ENCODE data around the gene ENDOV.

ENDOV gene

GRCh38 chr17:80414803-80415625 lies at the start of gene ENDOV:
ENDOV (plus strand) TSS chr17:80415167; CDS start chr17:80415195, 28 bp downstream.
- in situ Hi-C loops (cut with HindIII; ENCODE audit: low pct_ligation_motif_present, low pct_unique_long_range_greater_than_20kb, low sequenced_read_pairs): no loop called here
- peak; percentile 93 for DNase-seq

DNA sequence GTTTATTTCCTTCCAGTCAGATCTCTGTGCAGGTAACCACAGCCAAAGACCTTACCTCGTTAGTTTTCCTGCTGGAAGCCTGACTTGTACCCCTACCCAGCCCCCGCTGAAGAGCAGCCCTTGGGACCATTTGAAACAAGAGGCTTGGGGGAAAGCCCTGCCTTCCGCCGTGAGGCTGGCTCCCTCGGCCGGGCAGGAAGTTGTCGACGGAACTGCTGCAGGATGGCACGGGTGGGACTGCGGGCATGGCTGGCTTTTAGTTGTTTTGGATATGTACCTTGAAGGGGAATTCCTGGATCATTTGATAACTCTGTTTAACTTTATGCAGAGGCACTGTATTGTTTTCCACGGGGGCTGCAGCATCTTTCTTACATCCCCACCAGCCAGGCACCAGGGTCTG lies 49.0 kb upstream of the ENDOV start:
- DNase-seq: no peak
- in situ Hi-C loops (cut with HindIII; ENCODE audit: low pct_ligation_motif_present, low pct_unique_long_range_greater_than_20kb, low sequenced_read_pairs): no loop called here

DNA sequence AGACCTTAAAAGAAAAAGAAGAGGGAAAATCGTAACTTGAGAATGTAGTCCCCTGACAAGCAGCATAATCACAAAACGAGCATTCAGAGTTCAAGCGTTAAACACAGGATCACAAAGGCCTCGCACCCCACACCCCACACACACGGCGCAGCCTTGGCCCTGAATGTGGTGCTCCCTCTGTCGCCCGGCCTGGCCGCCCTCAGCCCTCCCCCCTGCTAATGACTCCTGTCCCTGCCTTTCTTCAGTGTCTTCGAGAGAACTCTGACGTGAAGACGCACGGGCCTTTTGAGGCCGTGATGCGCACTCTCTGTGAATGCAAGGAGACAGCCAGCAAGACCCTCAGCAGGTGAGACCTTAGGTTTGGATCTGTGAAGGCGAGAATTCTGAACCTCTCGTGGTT lies 47.5 kb upstream of the ENDOV start:
- DNase-seq: no peak
- in situ Hi-C loops (cut with HindIII; ENCODE audit: low pct_ligation_motif_present, low pct_unique_long_range_greater_than_20kb, low sequenced_read_pairs): no loop called here

- in situ Hi-C loops (cut with HindIII; ENCODE audit: low pct_ligation_motif_present, low pct_unique_long_range_greater_than_20kb, low sequenced_read_pairs): no loop called here
- no peak for DNase-seq
Measured at GRCh38 chr17:80371196-80371595, 43.8 kb upstream of the ENDOV start.

DNA sequence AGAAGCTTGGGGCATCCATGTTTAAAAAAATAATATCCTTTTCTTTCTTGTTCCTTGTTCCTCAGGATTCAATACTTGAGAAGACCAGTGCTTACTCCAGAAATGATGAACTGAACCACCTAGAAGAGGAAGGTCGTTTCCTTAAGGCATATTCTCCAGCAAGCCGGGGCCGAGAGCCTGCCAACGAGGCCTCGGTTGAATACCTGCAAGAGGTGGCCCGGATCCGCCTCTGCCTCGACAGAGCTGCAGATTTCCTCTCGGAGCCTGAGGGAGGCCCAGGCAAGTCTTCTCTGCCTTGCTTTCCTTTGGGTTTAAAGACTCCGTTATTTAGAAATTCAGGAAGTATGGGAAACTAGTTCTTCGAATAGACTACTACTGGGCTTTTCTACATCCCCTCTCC lies 42.5 kb upstream of the ENDOV start:
- in situ Hi-C loops (cut with HindIII; ENCODE audit: low pct_ligation_motif_present, low pct_unique_long_range_greater_than_20kb, low sequenced_read_pairs): no loop called here

GRCh38 chr17:80372922-80373570 lies 41.9 kb upstream of the ENDOV start:
- in situ Hi-C loops (cut with HindIII; ENCODE audit: low pct_ligation_motif_present, low pct_unique_long_range_greater_than_20kb, low sequenced_read_pairs): no loop called here
- DNase-seq: no peak

More for the DNA sequence above, 42.5 kb upstream of the ENDOV start:
- no peak for DNase-seq

DNA sequence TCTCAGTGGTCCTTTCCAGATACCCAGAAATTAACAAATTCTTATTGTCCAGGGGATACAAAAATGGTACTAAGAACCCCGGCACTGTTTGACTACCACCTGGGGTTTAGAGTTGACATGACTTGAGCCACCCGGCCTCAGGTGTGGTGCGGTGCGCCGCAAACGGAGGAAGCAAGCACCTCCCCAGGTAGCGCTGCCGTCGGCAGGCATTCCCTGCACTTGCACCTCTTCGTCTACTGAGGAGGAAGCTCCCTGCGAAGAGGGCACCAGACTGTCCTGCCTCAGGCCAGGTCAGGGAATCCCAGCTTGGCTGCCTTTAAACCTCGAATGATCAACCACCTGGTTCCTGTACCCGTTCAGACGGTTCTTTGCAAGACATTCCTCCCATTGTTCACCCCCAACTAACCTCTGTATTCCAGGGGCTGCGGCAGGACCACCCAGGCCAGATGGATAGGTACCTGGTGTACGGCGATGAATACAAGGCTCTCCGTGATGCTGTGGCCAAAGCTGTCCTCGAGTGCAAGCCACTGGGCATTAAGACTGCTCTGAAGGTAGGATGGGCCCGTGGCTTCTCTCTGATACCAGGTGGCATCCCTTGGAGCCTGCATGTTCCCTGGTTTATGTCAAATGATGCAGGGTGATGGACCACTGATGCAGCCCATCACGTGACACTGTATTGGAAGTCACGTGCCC lies 40.8 kb upstream of the ENDOV start:
- in situ Hi-C loops (cut with HindIII; ENCODE audit: low pct_ligation_motif_present, low pct_unique_long_range_greater_than_20kb, low sequenced_read_pairs): no loop called here
- DNase-seq: no peak

DNA sequence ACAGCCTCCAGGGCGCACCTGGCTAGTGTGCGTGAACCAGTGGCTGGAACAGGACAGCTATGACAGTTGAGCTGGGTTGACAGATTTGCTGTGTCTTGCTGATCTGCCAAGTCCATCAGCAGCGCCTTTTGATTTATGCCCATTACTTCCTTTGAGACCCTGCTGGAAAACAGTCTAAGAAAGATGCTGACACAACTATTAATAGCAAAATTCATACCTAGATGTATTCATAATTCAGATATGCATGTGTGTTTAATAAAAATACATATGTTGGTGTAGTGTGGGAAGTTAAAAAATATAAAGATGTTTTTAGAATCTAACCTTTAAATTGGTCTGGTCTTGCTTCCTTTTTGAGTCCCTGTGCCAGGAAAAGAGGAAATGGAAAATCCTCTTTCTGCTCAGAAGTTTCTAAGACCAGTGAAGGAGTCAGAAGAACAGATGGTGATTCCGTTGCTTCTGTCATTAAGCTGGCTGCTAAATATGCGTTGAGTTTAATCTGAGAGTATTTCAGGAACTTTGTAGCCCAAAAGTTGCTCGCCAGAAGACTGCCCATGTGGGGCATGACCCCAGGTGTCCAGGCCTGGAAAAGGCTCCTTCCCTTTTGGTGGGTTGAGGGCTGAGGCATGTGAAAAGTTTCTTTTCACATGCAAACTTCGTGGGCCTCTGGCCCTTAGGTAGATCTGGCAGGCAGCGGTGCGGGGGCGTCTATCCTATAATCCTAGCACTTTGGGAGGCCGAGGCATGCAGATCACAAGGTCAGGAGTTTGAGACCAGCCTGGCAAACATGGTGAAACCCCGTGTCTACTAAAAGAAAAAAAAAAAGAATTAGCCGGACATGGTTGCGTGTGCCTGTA lies 40.0 kb upstream of the ENDOV start:
- no peak for DNase-seq
- in situ Hi-C loops (cut with HindIII; ENCODE audit: low pct_ligation_motif_present, low pct_unique_long_range_greater_than_20kb, low sequenced_read_pairs): no loop called here

DNA sequence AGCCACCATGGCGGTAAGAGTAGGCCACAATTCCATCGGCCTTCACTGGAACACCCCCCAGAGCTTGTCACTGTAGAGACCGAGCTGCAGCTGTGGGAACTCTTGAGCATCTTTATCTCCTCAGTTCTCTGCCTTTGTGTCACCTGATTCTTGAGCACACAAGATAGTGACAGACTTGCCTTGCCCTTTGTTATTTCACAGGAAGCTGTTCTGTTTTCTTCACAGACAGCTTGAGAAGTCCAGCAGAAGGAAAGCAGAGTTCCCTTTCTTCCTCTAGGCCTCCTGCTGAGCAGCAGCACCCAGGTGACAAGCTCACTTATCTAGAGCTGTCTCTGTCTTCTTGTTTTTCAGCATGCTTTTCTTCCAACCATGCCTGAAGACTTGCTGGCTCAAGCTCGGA lies 38.4 kb upstream of the ENDOV start:
- in situ Hi-C loops (cut with HindIII; ENCODE audit: low pct_ligation_motif_present, low pct_unique_long_range_greater_than_20kb, low sequenced_read_pairs): no loop called here
- no peak for DNase-seq

GRCh38 chr17:80377798-80378197 lies 37.2 kb upstream of the ENDOV start:
- in situ Hi-C loops (cut with HindIII; ENCODE audit: low pct_ligation_motif_present, low pct_unique_long_range_greater_than_20kb, low sequenced_read_pairs): no loop called here

GRCh38 chr17:80379348-80379747 lies 35.6 kb upstream of the ENDOV start:
- in situ Hi-C loops (cut with HindIII; ENCODE audit: low pct_ligation_motif_present, low pct_unique_long_range_greater_than_20kb, low sequenced_read_pairs): no loop called here
- no peak for DNase-seq

More at GRCh38 chr17:80377798-80378197, 37.2 kb upstream of the ENDOV start:
- no peak for DNase-seq

DNA sequence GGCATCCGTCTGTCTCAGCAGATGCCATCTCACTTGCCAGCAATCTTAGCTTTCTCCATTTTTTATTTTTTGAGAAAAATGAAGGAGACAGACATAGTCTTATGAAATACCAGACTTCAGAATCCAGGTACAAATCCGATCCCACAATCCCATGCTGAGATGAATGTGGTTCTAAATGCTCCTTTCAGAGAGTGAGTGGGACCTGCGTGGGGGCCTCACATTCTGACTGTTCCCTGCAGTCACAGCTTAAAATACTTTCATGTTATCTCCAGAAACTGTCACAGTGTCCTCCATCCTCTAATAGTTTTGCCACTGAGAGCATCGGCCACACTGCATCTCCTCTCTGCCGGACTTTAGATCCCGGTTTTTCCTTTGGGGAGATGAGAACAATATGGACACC lies 34.9 kb upstream of the ENDOV start:
- in situ Hi-C loops (cut with HindIII; ENCODE audit: low pct_ligation_motif_present, low pct_unique_long_range_greater_than_20kb, low sequenced_read_pairs): no loop called here
- no peak for DNase-seq

GRCh38 chr17:80380555-80381002 lies 34.4 kb upstream of the ENDOV start:
- DNase-seq: no peak

GRCh38 chr17:80381416-80381923 lies 33.5 kb upstream of the ENDOV start:
- in situ Hi-C loops (cut with HindIII; ENCODE audit: low pct_ligation_motif_present, low pct_unique_long_range_greater_than_20kb, low sequenced_read_pairs): no loop called here

More at GRCh38 chr17:80380555-80381002, 34.4 kb upstream of the ENDOV start:
- in situ Hi-C loops (cut with HindIII; ENCODE audit: low pct_ligation_motif_present, low pct_unique_long_range_greater_than_20kb, low sequenced_read_pairs): no loop called here

DNA sequence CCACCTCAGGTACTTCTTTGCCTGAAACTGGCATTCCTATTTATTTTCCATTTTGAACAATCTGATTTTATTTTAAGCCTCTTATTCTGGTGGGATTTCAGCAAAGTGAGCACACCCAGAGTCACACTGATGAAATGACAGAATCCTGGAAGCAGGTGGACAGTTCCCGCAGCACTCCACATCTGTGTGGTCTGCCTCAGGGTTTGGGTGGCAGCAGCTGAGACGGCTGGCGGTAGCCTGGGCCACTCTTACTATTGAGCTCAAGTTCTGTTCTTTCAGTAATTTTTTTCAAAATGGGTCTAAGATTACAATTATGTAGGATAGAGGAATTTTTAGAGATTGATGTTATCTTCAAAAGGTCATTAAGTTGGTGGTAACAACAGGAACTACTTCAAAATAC lies 32.5 kb upstream of the ENDOV start:
- no peak for DNase-seq
- in situ Hi-C loops (cut with HindIII; ENCODE audit: low pct_ligation_motif_present, low pct_unique_long_range_greater_than_20kb, low sequenced_read_pairs): no loop called here

More at GRCh38 chr17:80381416-80381923, 33.5 kb upstream of the ENDOV start:
- no peak for DNase-seq

DNA sequence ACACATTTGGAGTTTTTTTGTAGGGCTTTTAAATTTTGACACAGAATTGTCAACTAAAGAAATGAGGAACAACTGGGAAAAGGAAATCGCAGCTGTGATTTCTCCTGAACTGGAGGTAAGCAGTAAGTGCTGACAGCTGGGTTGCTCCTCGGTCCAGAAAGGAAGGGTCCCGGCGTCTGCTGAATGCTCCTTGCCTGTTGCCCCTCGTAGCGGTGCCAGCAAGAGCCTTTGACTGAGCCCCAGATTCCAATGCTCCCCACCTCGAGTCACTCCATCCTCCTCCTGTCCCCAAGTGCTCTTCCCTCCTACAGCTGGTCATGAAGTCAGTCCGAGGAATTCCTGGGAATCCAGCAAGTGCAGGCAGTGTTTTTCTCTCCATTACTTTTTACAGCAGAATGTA lies 32.0 kb upstream of the ENDOV start:
- no peak for DNase-seq
- in situ Hi-C loops (cut with HindIII; ENCODE audit: low pct_ligation_motif_present, low pct_unique_long_range_greater_than_20kb, low sequenced_read_pairs): no loop called here

DNA sequence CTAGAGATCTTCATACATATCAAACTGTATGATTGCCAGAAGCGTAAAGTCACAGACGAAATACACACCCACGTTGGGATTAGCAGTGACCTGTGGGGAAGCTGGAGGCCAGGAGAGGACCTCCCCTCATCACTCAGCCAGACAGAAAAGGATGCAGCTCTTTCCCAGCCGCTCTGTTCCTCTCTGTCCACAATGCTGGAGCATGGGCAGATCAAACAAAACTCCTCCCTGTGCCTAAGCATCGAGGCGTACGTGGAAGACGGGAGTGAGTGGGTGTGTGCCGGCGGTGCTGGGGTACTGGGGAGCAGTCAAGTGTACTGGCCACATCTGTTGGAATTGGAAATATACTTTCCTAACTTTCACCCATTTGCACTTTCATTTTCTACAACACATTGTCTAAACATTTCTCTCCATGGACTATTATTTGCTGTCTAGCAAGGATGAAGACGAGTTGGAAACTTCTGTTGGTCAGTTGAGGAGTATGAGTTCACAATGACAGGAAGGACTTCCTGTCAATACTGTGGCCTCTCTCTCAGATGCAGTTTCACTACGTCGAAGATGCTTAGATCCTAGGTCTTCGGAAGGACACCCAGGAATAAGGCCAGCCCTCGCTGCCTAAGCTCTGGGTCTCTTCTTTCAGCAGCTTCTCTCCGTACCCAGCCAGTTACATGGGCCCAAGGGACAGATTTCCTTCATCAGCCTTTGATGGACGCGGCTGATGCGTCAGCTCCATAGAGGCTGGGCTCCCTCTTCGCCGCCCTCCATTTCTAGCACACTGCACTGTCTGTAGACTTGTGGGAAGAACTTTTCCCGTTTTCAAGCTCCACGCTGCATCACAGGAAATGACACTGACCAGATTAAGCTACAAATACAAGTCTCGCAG lies 30.6 kb upstream of the ENDOV start:
- in situ Hi-C loops (cut with HindIII; ENCODE audit: low pct_ligation_motif_present, low pct_unique_long_range_greater_than_20kb, low sequenced_read_pairs): no loop called here
- no peak for DNase-seq

All from ACHN (cell line).